Peyer's patch (tissue), 4 donors: ENCODE results near the gene PTPRK. TPM values are rescaled to one million over a fixed set of nuclear protein-coding genes. Genes with fewer than 3 reads are reported as not detected.

ENCODE experiments used
- DNase-seq, 3 donors: peaks; one replicate each; pipeline ENCODE4 v3.0.0-alpha.2; 2017 to 2019
- H3K27ac ChIP-seq, 4 donors: fragments of 200-600 bp; sonication (generic); one replicate each; pipeline ENCODE4 v1.5.1; 2016 to 2019
- H3K27me3 ChIP-seq, 2 donors: fragments of 200-600 bp; sonication (generic); one replicate each; pipeline ENCODE4 v1.5.1; 2019
- H3K36me3 ChIP-seq, 3 donors: fragments of 200-600 bp; sonication (generic); one replicate each; pipeline ENCODE4 v1.5.1; 2016 to 2019
- H3K4me1 ChIP-seq, 4 donors: fragments of 200-600 bp; sonication (generic); one replicate each; pipeline ENCODE4 v1.5.1; 2016 to 2019
- H3K4me3 ChIP-seq, 4 donors: fragments of 200-600 bp; sonication (generic); 1 replicate in 3 of 4; 2 replicates in 1 of 4; pipeline ENCODE4 v1.5.1; 2016 to 2019; ENCODE audit warnings: mild to moderate bottlenecking in 1 of 4
- H3K9me3 ChIP-seq, 4 donors: fragments of 200-600 bp; sonication (generic); one replicate each; pipeline ENCODE4 v1.5.1; 2016 to 2019; ENCODE audit warnings: mild to moderate bottlenecking in 1 of 4
- POLR2A ChIP-seq, 2 donors: fragments of 450-650 bp; IDR thresholded peaks; one replicate each; pipeline ENCODE4 v1.5.1; 2017; ENCODE audit warnings: antibody characterized with exemption in 2 of 2, mild to moderate bottlenecking in 2 of 2, moderate library complexity in 2 of 2
- total RNA-seq, 4 donors: library from RNA; depleted of rRNA; stranded (reverse); fragments of >200 nt; gene quantifications; one replicate each; pipeline ENCODE4 v1.1.0, GENCODE V29; 2016
- TF ChIP-seq, protein P1 (sequence below), 6 experiments: fragments of 450-650 bp in 4 of 6; fragments of 200-600 bp in 2 of 6; sonication (generic) in 1 of 6; IDR thresholded peaks; one replicate each; pipeline ENCODE4 v1.5.1; 2017 to 2019; ENCODE audit warnings: antibody characterized with exemption in 6 of 6, mild to moderate bottlenecking in 3 of 6, moderate library complexity in 1 of 6

PTPRK gene
- total RNA-seq, 4 donors from 2014 or later, result 109 to 192 (median 153) TPM

DNA sequence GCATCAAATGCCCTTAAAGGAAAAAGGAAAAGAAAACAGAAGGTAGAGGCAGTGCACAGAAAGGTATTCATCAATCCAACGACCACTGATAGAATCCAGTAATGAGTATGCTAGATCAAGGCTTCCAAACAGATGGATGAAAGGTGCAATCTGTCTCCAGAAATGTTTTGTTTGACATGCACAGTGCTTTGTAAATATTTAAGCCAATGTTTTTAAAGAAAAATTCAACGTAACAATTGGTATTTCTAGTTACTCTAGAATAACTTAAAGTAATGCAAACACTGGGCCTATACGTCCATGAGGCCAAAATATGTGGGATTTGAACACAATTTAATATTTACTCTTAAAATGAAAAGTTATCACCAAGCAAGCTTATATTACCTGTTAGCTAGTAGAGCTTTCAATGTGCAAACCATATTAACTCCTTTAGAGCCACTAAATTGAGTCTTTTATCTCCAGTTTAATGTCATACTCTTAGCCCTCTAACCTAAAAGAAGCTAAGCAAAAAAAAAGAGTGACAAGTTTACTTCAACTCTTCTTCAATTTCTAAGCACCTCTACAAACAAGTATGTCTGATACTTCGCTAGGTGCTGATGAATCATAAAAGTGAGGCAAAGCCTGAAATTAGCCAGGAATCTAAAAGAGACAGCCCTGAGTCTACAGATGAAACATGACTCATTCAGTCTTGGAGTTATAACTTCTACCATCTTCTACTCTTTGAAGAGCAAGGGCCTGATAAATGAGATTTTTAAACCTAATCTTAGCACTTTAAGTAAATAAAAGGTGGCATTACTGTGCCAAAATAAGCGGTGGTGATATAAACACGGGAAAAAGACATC, 169.8 kb downstream of the PTPRK start:
- Histone ChIP-seq H3K9me3 (no peaks in the 10 kb centered on the region), H3K36me3 (no peaks in the 10 kb centered on the region), H3K27me3 (no peaks in the 10 kb centered on the region), H3K4me1 (peaks cover 0 to 22% (median 0%) of the 10 kb centered on the region in 4 donors), H3K27ac (peak overlapping the region in 1 of 4 donors; percentile 17), H3K4me3 (no peak overlapping the region)
- TF ChIP-seq POLR2A (IDR thresholded peaks at IDR 0.05), result no peak
- TF ChIP-seq, protein P1, sequence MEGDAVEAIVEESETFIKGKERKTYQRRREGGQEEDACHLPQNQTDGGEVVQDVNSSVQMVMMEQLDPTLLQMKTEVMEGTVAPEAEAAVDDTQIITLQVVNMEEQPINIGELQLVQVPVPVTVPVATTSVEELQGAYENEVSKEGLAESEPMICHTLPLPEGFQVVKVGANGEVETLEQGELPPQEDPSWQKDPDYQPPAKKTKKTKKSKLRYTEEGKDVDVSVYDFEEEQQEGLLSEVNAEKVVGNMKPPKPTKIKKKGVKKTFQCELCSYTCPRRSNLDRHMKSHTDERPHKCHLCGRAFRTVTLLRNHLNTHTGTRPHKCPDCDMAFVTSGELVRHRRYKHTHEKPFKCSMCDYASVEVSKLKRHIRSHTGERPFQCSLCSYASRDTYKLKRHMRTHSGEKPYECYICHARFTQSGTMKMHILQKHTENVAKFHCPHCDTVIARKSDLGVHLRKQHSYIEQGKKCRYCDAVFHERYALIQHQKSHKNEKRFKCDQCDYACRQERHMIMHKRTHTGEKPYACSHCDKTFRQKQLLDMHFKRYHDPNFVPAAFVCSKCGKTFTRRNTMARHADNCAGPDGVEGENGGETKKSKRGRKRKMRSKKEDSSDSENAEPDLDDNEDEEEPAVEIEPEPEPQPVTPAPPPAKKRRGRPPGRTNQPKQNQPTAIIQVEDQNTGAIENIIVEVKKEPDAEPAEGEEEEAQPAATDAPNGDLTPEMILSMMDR (IDR thresholded peaks at IDR 0.05), result no peak
- DNase-seq, result no peak

DNA sequence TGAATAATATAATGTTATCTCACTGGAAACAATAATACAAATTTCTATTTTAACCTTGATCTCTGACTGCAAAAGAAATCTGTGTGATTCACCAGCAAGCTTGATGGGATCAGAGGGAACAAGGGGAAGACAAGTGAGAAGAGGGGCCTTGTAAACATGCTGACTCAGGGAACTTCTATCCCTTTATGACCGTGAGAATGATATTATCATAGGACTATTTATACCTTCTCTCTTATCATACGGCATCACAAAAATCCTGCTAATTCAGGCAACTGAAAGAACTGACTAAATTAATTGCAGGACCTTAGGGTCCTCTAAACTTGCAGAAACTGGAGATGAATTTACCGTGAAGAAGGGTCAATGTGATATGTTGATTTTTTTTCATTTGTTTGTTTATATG, 173.3 kb downstream of the PTPRK start:
- peaks cover 0 to 22% (median 0%) of the 10 kb centered on the region in 4 donors for H3K4me1 ChIP-seq
- no peaks in the 10 kb centered on the region for H3K36me3 ChIP-seq
- H3K9me3 ChIP-seq, result no peaks in the 10 kb centered on the region
- DNase-seq, result no peak
- H3K4me3 ChIP-seq, result no peak overlapping the region
- TF ChIP-seq, protein P1 (IDR thresholded peaks at IDR 0.05), result no peak
- TF ChIP-seq POLR2A (IDR thresholded peaks at IDR 0.05), result no peak
- no peak overlapping the region for H3K27ac ChIP-seq
- no peaks in the 10 kb centered on the region for H3K27me3 ChIP-seq

DNA sequence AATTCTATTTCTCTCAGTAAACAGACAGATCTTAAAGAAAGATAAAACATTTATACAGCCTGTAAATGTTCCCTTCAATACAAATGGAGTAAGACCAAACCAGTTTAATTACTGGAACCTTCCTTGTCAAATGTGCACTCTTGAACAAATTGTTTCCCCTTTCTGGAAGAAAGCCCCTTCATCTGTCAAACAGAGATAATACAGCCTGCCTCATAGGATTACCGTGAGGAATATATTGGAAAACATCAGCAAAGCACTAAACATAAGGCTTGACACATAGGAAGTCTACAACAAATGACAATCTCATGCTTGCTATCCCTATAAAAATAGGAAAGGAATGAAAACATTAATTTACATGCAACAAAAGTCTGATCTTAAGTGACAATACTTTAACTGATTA, 173.8 kb downstream of the PTPRK start:
- H3K27me3 ChIP-seq, result no peaks in the 10 kb centered on the region
- no peaks in the 10 kb centered on the region for H3K36me3 ChIP-seq
- no peak overlapping the region for H3K4me3 ChIP-seq
- no peaks in the 10 kb centered on the region for H3K9me3 ChIP-seq
- peaks cover 0 to 18% (median 0%) of the 10 kb centered on the region in 4 donors for H3K4me1 ChIP-seq
- no peak for DNase-seq
- H3K27ac ChIP-seq, result no peak overlapping the region
- TF ChIP-seq POLR2A (IDR thresholded peaks at IDR 0.05), result no peak
- TF ChIP-seq, protein P1 (IDR thresholded peaks at IDR 0.05), result no peak

DNA sequence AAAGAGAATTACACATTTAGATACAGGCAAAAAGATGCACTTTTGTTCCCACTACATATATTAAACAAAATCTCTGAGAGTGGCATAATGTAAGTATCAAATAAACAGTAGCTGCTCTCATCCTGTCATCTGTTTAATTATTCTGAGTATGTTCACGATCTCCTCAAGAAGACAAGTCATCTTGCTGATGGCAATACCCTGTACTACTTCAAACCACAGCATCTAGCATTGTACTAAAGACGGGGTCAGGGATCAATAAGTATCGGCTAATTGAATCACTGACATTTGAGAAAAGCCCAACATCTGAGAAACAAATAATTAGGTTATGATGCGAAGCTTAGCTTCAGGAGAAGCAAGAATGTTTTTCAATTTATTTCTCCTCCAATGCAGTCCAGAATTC, 175.1 kb downstream of the PTPRK start:
- no peaks in the 10 kb centered on the region for H3K36me3 ChIP-seq
- DNase-seq, result no peak
- peaks cover 0 to 7% (median 0%) of the 10 kb centered on the region in 4 donors for H3K4me1 ChIP-seq
- no peak for TF ChIP-seq POLR2A (IDR thresholded peaks at IDR 0.05)
- TF ChIP-seq, protein P1 (IDR thresholded peaks at IDR 0.05), result no peak
- H3K27me3 ChIP-seq, result no peaks in the 10 kb centered on the region
- H3K27ac ChIP-seq, result no peak overlapping the region
- no peak overlapping the region for H3K4me3 ChIP-seq
- no peaks in the 10 kb centered on the region for H3K9me3 ChIP-seq

DNA sequence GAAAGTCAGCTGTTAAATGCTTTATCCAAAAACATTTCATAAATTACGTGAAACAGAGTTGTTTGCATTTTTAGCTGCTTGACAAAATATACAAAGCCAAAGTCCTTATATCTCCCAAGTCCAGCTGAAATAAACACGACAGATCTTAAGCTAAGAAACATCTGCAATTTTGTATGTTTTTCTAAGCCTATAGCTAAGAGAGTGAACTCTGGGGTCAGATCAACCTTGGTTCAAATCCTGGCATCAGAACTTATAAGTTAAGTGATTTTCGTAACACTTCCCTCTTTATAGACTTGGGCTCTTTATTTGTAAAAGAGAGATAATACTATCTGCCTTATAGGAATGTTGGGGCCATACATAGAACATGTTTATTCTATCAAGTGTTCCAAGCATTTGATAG, 176.7 kb downstream of the PTPRK start:
- no peak for DNase-seq

More for the DNA sequence above, 176.7 kb downstream of the PTPRK start:
- Histone ChIP-seq H3K27ac (no peak overlapping the region), H3K27me3 (no peaks in the 10 kb centered on the region), H3K36me3 (no peaks in the 10 kb centered on the region), H3K9me3 (no peaks in the 10 kb centered on the region), H3K4me1 (peaks cover 0 to 11% (median 0%) of the 10 kb centered on the region in 4 donors), H3K4me3 (no peak overlapping the region)
- TF ChIP-seq, protein P1 (IDR thresholded peaks at IDR 0.05), result no peak
- TF ChIP-seq POLR2A (IDR thresholded peaks at IDR 0.05), result no peak
